K562 (cell line): ENCODE results near the gene NRROS. TPM values are rescaled to one million over a fixed set of nuclear protein-coding genes. Genes with fewer than 3 reads are reported as not detected.

Experiments used
- ATAC-seq: fragments of 200-7000 bp; cut with Tn5 transposase; 3 replicates; pipeline ENCODE4 v1.9.1; 2020; ENCODE audit warnings: moderate library complexity
- BruUV-seq: library from RNA; stranded (reverse); fragments of 400-500 nt; replicated peaks from 2 replicates; lab custom pipeline; 2021; lab: Mats Ljungman, UMichigan
- CTCF ChIA-PET: fragments of 300-600 bp; formaldehyde crosslinking; extraction: SDS; loops from one replicate; lab custom pipeline; 2021; ENCODE audit warnings: low intra/inter-chr PET ratio; lab: Yijun Ruan, JAX
- POLR2A ChIA-PET: fragments of 300-600, 350-650 bp; sonication (Branson Sonifier 250); formaldehyde crosslinking; extraction: SDS; loops from one replicate; lab custom pipeline; 2021; ENCODE audit warnings: antibody characterized with exemption, inconsistent platforms; lab: Yijun Ruan, JAX
- DNase-seq, 4 experiments: peaks; one replicate each; pipeline versions ENCODE4 v3.0.0 to v3.0.0-alpha.2; 2011 to 2018; ENCODE audit warnings: low spot score in 3 of 4, mixed read lengths in 3 of 4; ENCODE audit errors: extremely low read depth in 1 of 4
- FAIRE-seq: peaks from 2 replicates; lab custom pipeline; 2011; peaks lifted over from hg19 to GRCh38; lab: Jason Lieb, UNC
- H2AFZ ChIP-seq: 2 replicates; pipeline ENCODE4 v1.6.0; 2011; ENCODE audit warnings: low read depth, low read length, control low read depth, inconsistent platforms
- H3K27ac ChIP-seq: fragments of 200-600 bp; 3 replicates; pipeline ENCODE4 v1.8.0; 2011; ENCODE audit warnings: low read depth, mild to moderate bottlenecking, control low read depth, inconsistent platforms, low read length, moderate library complexity, mixed read lengths; ENCODE audit errors: extremely low read depth
- H3K27me3 ChIP-seq, 2 experiments: fragments of 300-600 bp in 1 of 2; 2 replicates in 1 of 2; 3 replicates in 1 of 2; pipeline versions ENCODE4 v1.6.0 to v1.8.0; 2011; ENCODE audit warnings: inconsistent platforms in 2 of 2, low read length in 2 of 2, mild to moderate bottlenecking in 1 of 2, mixed read lengths in 1 of 2, moderate library complexity in 1 of 2; ENCODE audit not compliant: control insufficient read depth in 2 of 2, insufficient read depth in 2 of 2
- H3K36me3 ChIP-seq: fragments of 300-600 bp; 3 replicates; pipeline ENCODE4 v1.8.0; 2011; ENCODE audit warnings: mild to moderate bottlenecking, low read length, inconsistent platforms; ENCODE audit not compliant: control insufficient read depth, insufficient read depth
- H3K4me1 ChIP-seq, 2 experiments: fragments of 200-600 bp in 1 of 2; replicated peaks in 1 of 2; 2 replicates in 1 of 2; 3 replicates in 1 of 2; pipeline versions ENCODE4 v1.5.1 to v1.8.0; 2011; ENCODE audit warnings: inconsistent platforms in 2 of 2, low read length in 2 of 2, mild to moderate bottlenecking in 1 of 2, mixed read lengths in 1 of 2, moderate library complexity in 1 of 2; ENCODE audit not compliant: control insufficient read depth in 2 of 2, insufficient read depth in 2 of 2
- H3K4me2 ChIP-seq: 2 replicates; pipeline ENCODE4 v1.6.1; 2011; ENCODE audit warnings: low read length, control low read depth, inconsistent platforms, mixed read lengths; ENCODE audit not compliant: insufficient read depth
- H3K4me3 ChIP-seq: fragments of 200-600 bp; sonication (generic), shearing (Covaris generic); 2 replicates; pipeline ENCODE4 v1.5.1; 2016; ENCODE audit warnings: control low read depth, inconsistent platforms
- H3K79me2 ChIP-seq: fragments of 200-600 bp; 3 replicates; pipeline ENCODE4 v1.8.0; 2011; ENCODE audit warnings: low read length, inconsistent platforms; ENCODE audit not compliant: control insufficient read depth, insufficient read depth
- H3K9ac ChIP-seq, 2 experiments: 2 replicates each; pipeline versions ENCODE4 v1.6.0 to v1.6.1; 2011; ENCODE audit warnings: low read depth in 2 of 2, low read length in 2 of 2, control low read depth in 1 of 2, inconsistent platforms in 1 of 2, mild to moderate bottlenecking in 1 of 2, mixed read lengths in 1 of 2; ENCODE audit not compliant: insufficient read depth in 1 of 2
- H3K9me1 ChIP-seq: one replicate; pipeline ENCODE4 v1.6.0; 2011; ENCODE audit warnings: inconsistent platforms, mild to moderate bottlenecking, low read length, moderate library complexity; ENCODE audit not compliant: control insufficient read depth, insufficient read depth
- H3K9me3 ChIP-seq: replicated peaks from 2 replicates; pipeline ENCODE4 v1.5.1; 2011; ENCODE audit warnings: low read depth, low read length, inconsistent platforms; ENCODE audit not compliant: control insufficient read depth, insufficient read depth
- H4K20me1 ChIP-seq: replicated peaks from 2 replicates; pipeline ENCODE4 v1.6.1; 2011; ENCODE audit warnings: low read length, inconsistent platforms, mixed read lengths; ENCODE audit not compliant: control insufficient read depth, insufficient read depth
- ATF7 ChIP-seq: fragments of 450-650 bp; IDR thresholded peaks from 2 replicates; pipeline ENCODE4 v1.7.1; 2014; ENCODE audit warnings: mild to moderate bottlenecking, moderate library complexity
- CTBP1 ChIP-seq: fragments of 450-650 bp; IDR thresholded peaks from 2 replicates; pipeline ENCODE4 v1.6.1; 2016; ENCODE audit warnings: borderline replicate concordance
- HDAC3 ChIP-seq: fragments of 450-650 bp; IDR thresholded peaks from 2 replicates; pipeline ENCODE4 v1.6.1; 2018; ENCODE audit warnings: borderline replicate concordance, mild to moderate bottlenecking, moderate library complexity; ENCODE audit not compliant: partially characterized antibody
- NFIX ChIP-seq: fragments of 250-450 bp; sonication (Bioruptor Pico); IDR thresholded peaks from 2 replicates; pipeline ENCODE4 v1.4.0; 2020; ENCODE audit warnings: low read depth, mild to moderate bottlenecking, moderate library complexity
- NR4A1 ChIP-seq, 2 experiments: fragments of 250-450 bp in 1 of 2; fragments of 450-650 bp in 1 of 2; sonication (Bioruptor Pico) in 1 of 2; IDR thresholded peaks; 2 replicates each; pipeline versions ENCODE4 v1.4.0 to v1.6.1; 2016 to 2020; ENCODE audit warnings: mild to moderate bottlenecking in 2 of 2, missing compliant biosample characterization in 1 of 2, missing genetic modification characterization in 1 of 2, moderate library complexity in 1 of 2
- RBM15 ChIP-seq: fragments of 200-400 bp; formaldehyde crosslinking; IDR thresholded peaks from 2 replicates; pipeline ENCODE4 v1.6.1; 2018; ENCODE audit warnings: mild to moderate bottlenecking, low read length, moderate library complexity; ENCODE audit not compliant: insufficient read depth
- SREBF1 ChIP-seq: fragments of 150-350 bp; IDR thresholded peaks from 2 replicates; pipeline ENCODE4 v1.6.1; 2014; ENCODE audit warnings: antibody characterized with exemption, low read depth, low read length, borderline replicate concordance
- TCF7 ChIP-seq: sonication (generic); IDR thresholded peaks from 2 replicates; pipeline ENCODE4 v1.6.1; 2016; ENCODE audit warnings: antibody characterized with exemption, borderline replicate concordance
- ZFP30 ChIP-seq: fragments of 250-450 bp; sonication (Bioruptor Pico); IDR thresholded peaks from 2 replicates; pipeline ENCODE4 v1.8.0; 2022; ENCODE audit warnings: moderate library complexity, mild to moderate bottlenecking, inconsistent platforms, borderline replicate concordance
- ZNF668 ChIP-seq: fragments of 250-450 bp; sonication (Bioruptor Pico); IDR thresholded peaks from 2 replicates; pipeline ENCODE4 v1.8.0; 2022; ENCODE audit warnings: mild to moderate bottlenecking, inconsistent platforms
- WGBS: fragments of 100-300 bp; shearing (Covaris generic); methylation state at CpG from one replicate; pipeline ENCODE4 v1.1.6; 2016; ENCODE audit warnings: low coverage, mixed read lengths; ENCODE audit not compliant: insufficient coverage; ENCODE audit errors: missing lambda C conversion rate; 5-methylcytosine and 5-hydroxymethylcytosine counted together
- in situ Hi-C: fragments of 300-500 bp; cut with MboI; formaldehyde crosslinking; loops from 4 replicates; pipeline ENCODE4 v1.15.0; 2018; ENCODE audit warnings: inconsistent platforms, mixed read lengths
- intact Hi-C: fragments of 100-400 bp; cut with micrococcal nuclease; formaldehyde crosslinking; loops from 2 replicates; pipeline ENCODE4 v1.14.2; 2022
- polyA plus RNA-seq, 8 experiments: library from polyadenylated mRNA; depleted of rRNA in 4 of 8; stranded (reverse) in 5 of 8; unstranded in 3 of 8; fragments of >200 nt; fragmentation: Nextera tagmentation in 2 of 8; fragmentation: Illumina TruSeq in 1 of 8; extraction: Ambion mirVana in 2 of 8; extraction: Trizol in 1 of 8; gene quantifications; 2 replicates each; pipeline versions ENCODE4 v1.2.1 to v1.2.3, GENCODE V29; 2011 to 2014; ENCODE audit warnings: inconsistent platforms in 1 of 8, missing spikeins in 1 of 8
- total RNA-seq, 7 experiments: library from RNA; depleted of rRNA in 6 of 7; stranded (reverse); fragments of >200 nt in 6 of 7; fragmentation: Illumina TruSeq in 2 of 7; extraction: Trizol in 2 of 7; gene quantifications; 2 replicates each; pipeline versions ENCODE4 v1.2.1 to v1.2.3, GENCODE V29; 2011 to 2021; ENCODE audit warnings: low replicate concordance in 1 of 7
- TF ChIP-seq, protein P1 (sequence below): sonication (generic); formaldehyde crosslinking; IDR thresholded peaks from 2 replicates; pipeline ENCODE4 v1.8.0; 2023; ENCODE audit warnings: missing genetic modification reagents, mild to moderate bottlenecking, borderline replicate concordance

Gene NRROS
- total and polyA plus RNA-seq, 9 of the 15 experiments (the other 6 are each of a cell fraction or from before 2014, with no cell fraction given) = 0.34 to 13.8 (median 3.8) TPM

DNA sequence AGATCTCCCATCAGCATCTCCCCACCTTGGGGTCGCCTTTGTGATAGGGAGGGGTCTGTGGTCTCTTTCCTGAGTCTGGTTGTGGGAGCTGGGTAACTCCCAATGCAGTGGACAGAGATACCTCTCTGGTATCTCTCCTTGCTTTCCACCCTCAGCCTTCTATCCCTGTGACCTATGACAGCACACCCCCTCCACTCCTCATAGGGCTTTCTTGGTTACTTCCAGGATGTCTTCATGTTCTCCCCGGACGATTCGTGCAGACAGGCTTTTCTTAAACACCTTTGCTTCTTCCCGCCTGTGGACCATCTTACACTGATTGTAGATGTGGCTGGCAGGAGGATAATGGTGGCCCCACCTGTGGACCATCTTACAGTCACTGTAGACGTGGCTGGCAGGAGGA lies 14.2 kb upstream of the NRROS start:
- Histone ChIP-seq H3K4me3 (no peak overlapping the region), H3K9me1 (no peaks in the 10 kb centered on the region), H4K20me1 (no peaks in the 10 kb centered on the region), H3K4me2 (no peak overlapping the region), H3K4me1 (peaks cover 5 to 7% of the 10 kb centered on the region in 2 experiments), H3K36me3 (no peaks in the 10 kb centered on the region), H3K9ac (no peak overlapping the region), H3K27me3 (no peaks in the 10 kb centered on the region), H3K9me3 (no peaks in the 10 kb centered on the region), H3K27ac (no peak overlapping the region), H3K79me2 (no peaks in the 10 kb centered on the region), H2AFZ (no peak overlapping the region)
- POLR2A ChIA-PET = no interaction called here
- ATAC-seq (no peak), DNase-seq (no peak), FAIRE-seq (no peak)
- intact Hi-C loops (no loop called here), in situ Hi-C loops (no loop called here)
- 65% methylated on average over 5 of the region's 6 CpGs for WGBS
- no peak for TF ChIP-seq ZNF668
- TF ChIP-seq RBM15 = no peak
- no peak for TF ChIP-seq ZFP30
- no peak for TF ChIP-seq HDAC3
- CTCF ChIA-PET = no interaction called here
- no TSS peak for BruUV-seq

DNA sequence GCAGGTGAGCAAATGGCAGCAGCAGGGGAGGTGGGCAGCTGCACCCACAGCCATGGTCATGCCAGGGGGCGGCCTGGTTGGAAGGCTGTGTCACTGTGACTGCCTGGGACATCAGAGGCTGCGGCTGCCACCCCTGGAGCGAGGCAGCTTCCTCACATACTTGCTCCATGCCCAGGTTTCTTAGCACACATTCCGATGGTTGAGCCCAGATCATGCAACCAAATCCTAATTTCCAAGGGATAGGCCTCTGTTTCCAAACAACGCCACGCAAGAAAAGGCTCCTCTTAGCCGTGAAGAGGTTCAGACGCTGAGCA lies 11.6 kb upstream of the NRROS start:
- Histone ChIP-seq H3K4me3 (no peak overlapping the region), H3K27ac (no peak overlapping the region), H3K4me1 (peaks cover 13 to 17% of the 10 kb centered on the region in 2 experiments; a peak in 4 of 5 replicates), H3K9me3 (no peaks in the 10 kb centered on the region), H3K27me3 (no peaks in the 10 kb centered on the region), H3K79me2 (peaks cover 8% of the 10 kb centered on the region; the same call in 1 of the 3 replicates), H4K20me1 (no peaks in the 10 kb centered on the region), H3K9me1 (no peaks in the 10 kb centered on the region), H2AFZ (no peak overlapping the region), H3K9ac (peak overlapping the region in 1 of 2 experiments; percentile 84; a peak in 1 of 4 replicates), H3K4me2 (no peak overlapping the region), H3K36me3 (no peaks in the 10 kb centered on the region)
- POLR2A ChIA-PET = interaction anchor here (0.6 kb wide), 1 partner anchor 69 kb away, joined by 5 read pairs; no protein-coding TSS in a partner anchor
- no TSS peak for BruUV-seq
- no peak for DNase-seq
- in situ Hi-C loops (no loop called here), intact Hi-C loops (no loop called here)
- WGBS = 84% methylated on average over 7 of the region's 8 CpGs
- ATAC-seq = no peak
- FAIRE-seq = no peak
- CTCF ChIA-PET = no interaction called here
- no peak for TF ChIP-seq ATF7
- no peak for TF ChIP-seq CTBP1
- no peak for TF ChIP-seq NR4A1 (CRISPR knock-in tag; IDR thresholded peaks at IDR 0.05)
- TF ChIP-seq NR4A1 (tag; IDR thresholded peaks at IDR 0.05) = no peak
- TF ChIP-seq TCF7 = no peak
- no peak for TF ChIP-seq SREBF1
- no peak for TF ChIP-seq NFIX (CRISPR knock-in tag)
- TF ChIP-seq, protein P1, sequence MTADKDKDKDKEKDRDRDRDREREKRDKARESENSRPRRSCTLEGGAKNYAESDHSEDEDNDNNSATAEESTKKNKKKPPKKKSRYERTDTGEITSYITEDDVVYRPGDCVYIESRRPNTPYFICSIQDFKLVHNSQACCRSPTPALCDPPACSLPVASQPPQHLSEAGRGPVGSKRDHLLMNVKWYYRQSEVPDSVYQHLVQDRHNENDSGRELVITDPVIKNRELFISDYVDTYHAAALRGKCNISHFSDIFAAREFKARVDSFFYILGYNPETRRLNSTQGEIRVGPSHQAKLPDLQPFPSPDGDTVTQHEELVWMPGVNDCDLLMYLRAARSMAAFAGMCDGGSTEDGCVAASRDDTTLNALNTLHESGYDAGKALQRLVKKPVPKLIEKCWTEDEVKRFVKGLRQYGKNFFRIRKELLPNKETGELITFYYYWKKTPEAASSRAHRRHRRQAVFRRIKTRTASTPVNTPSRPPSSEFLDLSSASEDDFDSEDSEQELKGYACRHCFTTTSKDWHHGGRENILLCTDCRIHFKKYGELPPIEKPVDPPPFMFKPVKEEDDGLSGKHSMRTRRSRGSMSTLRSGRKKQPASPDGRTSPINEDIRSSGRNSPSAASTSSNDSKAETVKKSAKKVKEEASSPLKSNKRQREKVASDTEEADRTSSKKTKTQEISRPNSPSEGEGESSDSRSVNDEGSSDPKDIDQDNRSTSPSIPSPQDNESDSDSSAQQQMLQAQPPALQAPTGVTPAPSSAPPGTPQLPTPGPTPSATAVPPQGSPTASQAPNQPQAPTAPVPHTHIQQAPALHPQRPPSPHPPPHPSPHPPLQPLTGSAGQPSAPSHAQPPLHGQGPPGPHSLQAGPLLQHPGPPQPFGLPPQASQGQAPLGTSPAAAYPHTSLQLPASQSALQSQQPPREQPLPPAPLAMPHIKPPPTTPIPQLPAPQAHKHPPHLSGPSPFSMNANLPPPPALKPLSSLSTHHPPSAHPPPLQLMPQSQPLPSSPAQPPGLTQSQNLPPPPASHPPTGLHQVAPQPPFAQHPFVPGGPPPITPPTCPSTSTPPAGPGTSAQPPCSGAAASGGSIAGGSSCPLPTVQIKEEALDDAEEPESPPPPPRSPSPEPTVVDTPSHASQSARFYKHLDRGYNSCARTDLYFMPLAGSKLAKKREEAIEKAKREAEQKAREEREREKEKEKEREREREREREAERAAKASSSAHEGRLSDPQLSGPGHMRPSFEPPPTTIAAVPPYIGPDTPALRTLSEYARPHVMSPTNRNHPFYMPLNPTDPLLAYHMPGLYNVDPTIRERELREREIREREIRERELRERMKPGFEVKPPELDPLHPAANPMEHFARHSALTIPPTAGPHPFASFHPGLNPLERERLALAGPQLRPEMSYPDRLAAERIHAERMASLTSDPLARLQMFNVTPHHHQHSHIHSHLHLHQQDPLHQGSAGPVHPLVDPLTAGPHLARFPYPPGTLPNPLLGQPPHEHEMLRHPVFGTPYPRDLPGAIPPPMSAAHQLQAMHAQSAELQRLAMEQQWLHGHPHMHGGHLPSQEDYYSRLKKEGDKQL = no peak
